ENCODE data around the gene MACROD2.
A peak's percentile ranks its signal among the peaks of the same experiment; 100 is the strongest.

The MACROD2 gene

GRCh38 chr20:14536738-14537137 is 541.4 kb downstream of the MACROD2 start:
- no peak overlapping the region for H3K27ac ChIP-seq
- CTCF ChIA-PET, result interaction anchor here (0.6 to 0.7 kb wide), 2 partner anchors 15 to 16 kb away, joined by 3 read pairs; no protein-coding TSS in a partner anchor
- POLR2A ChIA-PET (ENCODE audit: low non-redundant PET), result no interaction called here
- no peak for TF ChIP-seq CTCF (conservative IDR thresholded peaks at IDR 0.05; ENCODE audit: low read depth)
- DNase-seq (ENCODE audit: low spot score), result peak; percentile 38

GRCh38 chr20:14538433-14538832 is 543.1 kb downstream of the MACROD2 start:
- DNase-seq (ENCODE audit: low spot score), result no peak
- ChIA-PET CTCF (interaction anchor here (0.6 kb wide), 1 partner anchor 336 kb away, joined by 5 read pairs; no protein-coding TSS in a partner anchor), POLR2A (ENCODE audit: low non-redundant PET) (no interaction called here)
- no peak overlapping the region for H3K27ac ChIP-seq
- no peak for TF ChIP-seq CTCF (conservative IDR thresholded peaks at IDR 0.05; ENCODE audit: low read depth)

- ChIA-PET POLR2A (ENCODE audit: low non-redundant PET) (no interaction called here), CTCF (interaction anchor here (0.6 kb wide), 1 partner anchor 466 kb away, joined by 3 read pairs; no protein-coding TSS in a partner anchor)
- no peak for TF ChIP-seq CTCF (conservative IDR thresholded peaks at IDR 0.05; ENCODE audit: low read depth)
- no peak for DNase-seq (ENCODE audit: low spot score)
- no peak overlapping the region for H3K27ac ChIP-seq
Measured at GRCh38 chr20:14543040-14543439, 547.7 kb downstream of the MACROD2 start.

- ChIA-PET POLR2A (ENCODE audit: low non-redundant PET) (interaction anchor here (0.5 kb wide), 1 partner anchor 229 kb away, joined by 3 read pairs; no protein-coding TSS in a partner anchor), CTCF (interaction anchor here (0.6 kb wide), 1 partner anchor 22 kb away, joined by 6 read pairs; no protein-coding TSS in a partner anchor)
- no peak for TF ChIP-seq CTCF (conservative IDR thresholded peaks at IDR 0.05; ENCODE audit: low read depth)
- H3K27ac ChIP-seq, result no peak overlapping the region
- DNase-seq (ENCODE audit: low spot score), result no peak
Measured at GRCh38 chr20:14544688-14545087, 549.4 kb downstream of the MACROD2 start.

- POLR2A ChIA-PET (ENCODE audit: low non-redundant PET), result no interaction called here
- no peak for TF ChIP-seq CTCF (conservative IDR thresholded peaks at IDR 0.05; ENCODE audit: low read depth)
- DNase-seq (ENCODE audit: low spot score), result no peak
- H3K27ac ChIP-seq, result no peak overlapping the region
- CTCF ChIA-PET, result no interaction called here
Measured at GRCh38 chr20:14550655-14551054, 555.3 kb downstream of the MACROD2 start.

GRCh38 chr20:14553774-14554534 is 558.6 kb downstream of the MACROD2 start:
- TF ChIP-seq CTCF (conservative IDR thresholded peaks at IDR 0.05; ENCODE audit: low read depth), result no peak
- CTCF ChIA-PET, result no interaction called here
- no peak overlapping the region for H3K27ac ChIP-seq
- no peak for DNase-seq (ENCODE audit: low spot score)
- POLR2A ChIA-PET (ENCODE audit: low non-redundant PET), result no interaction called here
